ENCODE data around the gene NDUFC2.

The NDUFC2 gene

DNA sequence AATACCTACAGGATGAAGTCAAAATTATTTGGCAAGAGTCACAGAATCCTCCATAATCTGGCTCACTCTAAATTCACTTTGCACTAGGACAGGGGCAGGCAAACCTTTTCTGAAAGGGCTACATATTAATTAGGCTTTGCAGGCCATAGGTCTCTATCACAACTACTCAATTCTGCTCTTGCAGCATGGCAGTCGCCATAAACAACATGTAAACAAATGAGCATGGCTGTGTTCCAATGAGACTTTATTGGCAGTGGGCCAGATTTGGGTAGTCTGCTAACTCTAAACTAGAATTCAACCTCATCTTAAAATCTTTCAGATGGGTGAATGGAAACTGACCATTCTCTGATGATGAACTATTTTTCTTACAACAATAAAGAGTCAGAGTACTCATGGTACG, 10.2 kb downstream of the NDUFC2 start:
- TF ChIP-seq, protein P1, sequence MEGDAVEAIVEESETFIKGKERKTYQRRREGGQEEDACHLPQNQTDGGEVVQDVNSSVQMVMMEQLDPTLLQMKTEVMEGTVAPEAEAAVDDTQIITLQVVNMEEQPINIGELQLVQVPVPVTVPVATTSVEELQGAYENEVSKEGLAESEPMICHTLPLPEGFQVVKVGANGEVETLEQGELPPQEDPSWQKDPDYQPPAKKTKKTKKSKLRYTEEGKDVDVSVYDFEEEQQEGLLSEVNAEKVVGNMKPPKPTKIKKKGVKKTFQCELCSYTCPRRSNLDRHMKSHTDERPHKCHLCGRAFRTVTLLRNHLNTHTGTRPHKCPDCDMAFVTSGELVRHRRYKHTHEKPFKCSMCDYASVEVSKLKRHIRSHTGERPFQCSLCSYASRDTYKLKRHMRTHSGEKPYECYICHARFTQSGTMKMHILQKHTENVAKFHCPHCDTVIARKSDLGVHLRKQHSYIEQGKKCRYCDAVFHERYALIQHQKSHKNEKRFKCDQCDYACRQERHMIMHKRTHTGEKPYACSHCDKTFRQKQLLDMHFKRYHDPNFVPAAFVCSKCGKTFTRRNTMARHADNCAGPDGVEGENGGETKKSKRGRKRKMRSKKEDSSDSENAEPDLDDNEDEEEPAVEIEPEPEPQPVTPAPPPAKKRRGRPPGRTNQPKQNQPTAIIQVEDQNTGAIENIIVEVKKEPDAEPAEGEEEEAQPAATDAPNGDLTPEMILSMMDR (conservative IDR thresholded peaks at IDR 0.05; ENCODE audit: low read length), result no peak
- no peak for DNase-seq (ENCODE audit: low read depth)
- no peak overlapping the region for H3K4me3 ChIP-seq (ENCODE audit: low read length)

DNA sequence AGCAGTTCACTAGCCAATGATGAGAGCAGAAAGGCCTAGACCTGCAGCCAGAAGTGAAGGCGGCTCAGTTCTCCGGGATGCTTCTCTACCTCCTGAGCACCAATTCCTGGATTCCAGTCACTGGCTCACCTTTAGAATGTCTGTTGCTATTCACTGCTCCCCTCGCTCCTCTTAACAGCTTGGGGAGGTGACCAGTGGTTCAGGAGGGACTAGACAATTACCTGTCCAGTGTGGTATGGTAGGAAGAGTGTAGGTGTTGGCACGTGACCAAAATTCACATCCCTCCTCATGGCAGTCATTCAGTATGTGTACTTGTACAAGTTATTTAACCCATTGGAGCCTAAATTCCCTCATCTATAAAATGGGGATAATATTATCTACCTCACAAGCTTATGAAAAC, 12.0 kb downstream of the NDUFC2 start:
- DNase-seq (ENCODE audit: low read depth), result no peak
- no peak overlapping the region for H3K4me3 ChIP-seq (ENCODE audit: low read length)
- TF ChIP-seq, protein P1 (conservative IDR thresholded peaks at IDR 0.05; ENCODE audit: low read length), result no peak

DNA sequence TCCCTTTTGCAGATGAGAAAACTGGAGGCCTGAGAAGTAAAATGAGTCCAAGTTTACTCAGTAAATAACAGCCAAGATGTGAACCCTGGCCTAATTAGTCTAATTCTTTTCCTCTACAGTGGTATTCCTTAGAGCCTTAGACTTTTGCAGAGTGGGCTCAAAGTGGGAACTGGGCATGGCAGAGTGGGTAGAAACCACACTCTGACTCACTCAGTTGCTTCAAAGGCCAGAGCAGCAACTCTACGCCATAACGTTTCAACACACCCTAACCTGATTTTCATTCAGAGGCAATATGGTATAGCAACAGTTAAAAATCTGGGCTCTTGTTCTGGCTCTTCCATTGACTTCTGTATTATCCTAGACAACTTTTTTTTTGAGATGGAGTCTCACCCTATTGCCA, 13.2 kb downstream of the NDUFC2 start:
- TF ChIP-seq, protein P1 (conservative IDR thresholded peaks at IDR 0.05; ENCODE audit: low read length), result no peak
- DNase-seq (ENCODE audit: low read depth), result no peak
- H3K4me3 ChIP-seq (ENCODE audit: low read length), result no peak overlapping the region

DNA sequence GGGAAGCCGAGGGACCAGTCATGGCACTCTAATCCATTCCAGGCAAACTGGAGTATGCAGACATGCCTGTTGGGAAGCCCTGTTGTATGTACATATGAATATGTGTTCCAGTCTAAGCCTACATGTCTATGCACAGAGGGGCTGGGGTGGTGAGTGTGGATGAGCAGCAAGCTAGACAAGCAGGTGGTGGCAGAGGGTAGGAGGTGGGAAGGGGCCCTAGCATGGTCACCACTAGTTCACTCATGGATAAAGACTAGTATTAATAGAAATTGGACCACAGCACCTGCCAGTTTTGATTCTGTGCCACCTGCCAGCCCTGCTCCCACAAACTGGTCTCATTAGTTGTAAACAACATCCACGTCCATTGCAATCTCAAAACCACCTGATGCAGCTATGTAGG, 14.5 kb downstream of the NDUFC2 start:
- no peak overlapping the region for H3K4me3 ChIP-seq (ENCODE audit: low read length)
- no peak for DNase-seq (ENCODE audit: low read depth)
- TF ChIP-seq, protein P1 (conservative IDR thresholded peaks at IDR 0.05; ENCODE audit: low read length), result no peak

DNA sequence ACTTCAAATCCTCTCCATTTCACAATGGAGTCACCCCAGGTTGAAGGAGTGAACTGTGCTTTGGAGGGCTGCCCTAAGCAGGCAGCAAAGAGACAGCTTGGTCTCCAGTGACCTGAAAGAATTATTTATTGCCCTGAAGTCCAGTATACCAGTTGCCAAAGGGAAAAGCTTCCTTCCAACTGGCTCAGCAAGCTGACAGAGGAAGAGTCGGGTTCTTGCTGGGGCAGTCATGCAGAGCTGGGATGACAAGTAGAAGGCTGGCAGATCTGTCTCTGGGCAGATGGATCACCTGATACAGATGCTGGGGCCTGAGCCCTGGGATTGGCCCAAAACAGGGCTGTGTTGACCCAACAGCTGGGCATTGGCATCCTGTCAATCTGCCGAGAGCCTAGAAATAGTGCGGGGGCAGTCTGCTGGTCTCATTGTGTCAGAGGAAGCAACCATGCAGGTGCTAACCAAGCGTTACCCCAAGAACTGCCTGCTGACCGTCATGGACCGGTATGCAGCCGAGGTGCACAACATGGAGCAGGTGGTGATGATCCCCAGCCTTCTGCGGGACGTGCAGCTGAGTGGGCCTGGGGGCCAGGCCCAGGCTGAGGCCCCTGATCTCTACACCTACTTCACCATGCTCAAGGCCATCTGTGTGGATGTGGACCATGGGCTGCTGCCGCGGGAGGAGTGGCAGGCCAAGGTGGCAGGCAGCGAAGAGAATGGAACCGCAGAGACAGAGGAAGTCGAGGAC, 16.1 kb downstream of the NDUFC2 start, which contains the start of gene THRSP:
TSS of gene THRSP (plus strand) at position 422 of the 742 bp plus-strand sequence. CDS start at position 443, 21 bp downstream.
- TF ChIP-seq, protein P1 (conservative IDR thresholded peaks at IDR 0.05; ENCODE audit: low read length), result no peak
- no peak within 1 kb of the TSS for H3K4me3 ChIP-seq (ENCODE audit: low read length)
- DNase-seq (ENCODE audit: low read depth), result no peak

DNA sequence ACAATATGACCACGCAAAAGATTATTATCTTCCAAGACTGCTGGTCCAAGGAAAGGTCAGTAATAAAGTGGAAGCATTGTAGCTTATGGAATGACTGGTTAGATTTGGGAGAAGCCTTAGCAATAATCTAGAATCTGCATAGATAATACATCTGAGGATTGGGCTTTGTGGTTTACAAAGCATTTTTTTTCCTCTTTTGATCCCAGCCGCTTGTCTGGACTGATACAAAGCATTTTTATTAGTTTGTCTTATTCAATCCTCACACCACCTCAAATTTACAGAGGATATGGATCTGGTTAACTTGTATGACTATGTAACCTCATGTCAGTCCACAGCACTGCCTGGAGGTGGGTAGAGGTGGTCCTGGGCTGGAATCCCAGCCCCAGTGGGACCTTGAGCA, 17.0 kb downstream of the NDUFC2 start:
- TF ChIP-seq, protein P1 (conservative IDR thresholded peaks at IDR 0.05; ENCODE audit: low read length), result no peak
- no peak overlapping the region for H3K4me3 ChIP-seq (ENCODE audit: low read length)
- DNase-seq (ENCODE audit: low read depth), result no peak

DNA sequence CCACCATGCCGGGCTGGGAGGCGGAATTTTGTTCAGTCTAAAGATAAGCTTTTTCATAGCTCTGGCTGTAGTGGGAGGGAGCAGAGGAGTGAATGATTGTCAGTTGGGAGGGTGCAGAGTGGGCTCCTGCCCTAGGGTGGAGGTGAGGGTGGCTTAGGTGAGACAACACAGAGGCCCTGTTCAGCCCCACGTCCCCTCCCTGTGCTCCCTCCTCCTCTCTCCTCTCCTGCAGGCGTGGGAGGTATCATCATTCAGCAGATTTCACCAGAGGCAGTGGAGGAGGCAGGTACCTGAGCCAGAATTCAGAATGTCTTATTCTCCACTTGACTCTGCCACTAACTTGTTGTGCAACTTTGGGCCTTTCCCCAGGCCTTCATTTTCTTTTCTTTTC, 17.7 kb downstream of the NDUFC2 start:
- no peak overlapping the region for H3K4me3 ChIP-seq (ENCODE audit: low read length)
- TF ChIP-seq, protein P1 (conservative IDR thresholded peaks at IDR 0.05; ENCODE audit: low read length), result no peak
- no peak for DNase-seq (ENCODE audit: low read depth)
